H54 (cell line): ENCODE data around the gene IDH3G.

Source experiments
- DNase-seq: peaks from one replicate; pipeline ENCODE4 v3.0.0; 2011; ENCODE audit warnings: low spot score, mixed read lengths; ENCODE audit not compliant: insufficient read length
- FAIRE-seq: peaks from 3 replicates; lab custom pipeline; 2011; peaks lifted over from hg19 to GRCh38; lab: Jason Lieb, UNC
- POLR2A ChIP-seq: IDR thresholded peaks from 2 replicates; pipeline ENCODE4 v1.6.1; 2011; ENCODE audit warnings: low read depth, mild to moderate bottlenecking, low read length

IDH3G gene

DNA sequence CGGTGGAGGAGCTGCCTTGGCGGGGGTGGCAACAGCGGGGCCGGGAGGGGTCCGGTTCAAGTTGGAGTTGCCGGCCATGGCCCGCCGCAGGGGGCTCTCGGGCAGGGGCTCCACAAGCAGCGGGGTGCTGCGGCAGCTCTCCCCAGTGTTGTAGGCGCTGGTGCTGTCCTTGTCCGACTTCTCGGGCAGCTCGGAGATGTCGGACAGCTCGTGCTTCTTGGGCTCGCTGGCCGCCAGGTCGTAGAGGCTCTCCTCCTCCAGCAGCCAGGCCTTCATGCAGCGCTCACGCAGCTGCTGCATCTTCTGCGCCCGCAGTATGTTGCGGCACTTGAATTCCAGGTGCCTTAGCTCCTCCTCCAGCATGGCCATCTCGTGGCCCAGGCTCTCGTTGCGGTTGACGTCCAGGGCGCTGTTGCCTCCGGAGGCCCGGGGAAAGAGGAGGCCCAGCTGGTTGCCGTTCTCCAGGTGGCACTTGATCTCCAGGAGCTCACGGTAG lies 10.0 kb upstream of the IDH3G start:
- no peak for FAIRE-seq
- TF ChIP-seq POLR2A = no peak
- no peak for DNase-seq

DNA sequence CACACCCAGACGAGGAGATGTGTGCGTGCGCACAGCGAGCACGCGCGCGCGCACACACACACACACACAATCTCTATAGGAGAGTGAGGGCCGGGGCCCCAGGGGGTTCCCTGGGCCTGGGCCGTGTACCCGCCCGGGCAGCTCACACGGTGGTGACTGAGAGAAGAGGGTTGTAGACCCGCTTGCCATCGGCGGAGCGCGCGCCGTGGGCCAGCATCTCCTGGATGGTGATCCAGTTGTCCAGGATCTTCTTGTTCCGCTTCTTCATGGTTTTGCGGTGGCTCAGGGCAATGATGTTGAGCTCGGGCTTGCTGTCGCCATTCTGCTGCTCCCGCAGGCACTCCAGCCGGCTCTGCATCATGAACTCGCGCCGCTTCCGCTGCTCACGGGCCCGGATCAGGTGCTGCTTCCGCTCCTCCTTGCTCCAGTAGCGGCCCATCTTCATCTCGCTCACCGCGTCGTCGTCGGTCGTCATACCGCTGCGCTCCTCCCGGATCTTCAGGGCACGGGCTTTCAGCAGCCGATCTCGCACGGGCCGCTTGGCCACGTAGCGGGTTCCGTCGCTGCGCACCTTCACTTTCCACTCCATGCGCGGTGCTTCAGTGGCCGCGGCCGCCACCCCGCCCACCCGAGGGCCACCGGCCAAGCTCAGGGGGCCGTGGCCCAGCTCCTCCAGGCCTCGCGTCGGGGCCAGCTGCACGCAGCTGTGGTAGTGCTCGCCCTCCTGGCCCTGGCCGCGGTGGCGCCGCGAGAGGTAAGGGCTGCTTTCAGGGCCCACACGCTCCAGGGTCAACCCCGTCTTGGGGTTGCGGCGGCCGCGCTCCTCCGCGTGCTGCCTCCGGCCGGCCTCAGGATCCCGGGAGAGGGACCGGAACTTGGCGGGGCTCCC lies 9.3 kb upstream of the IDH3G start:
- no peak for DNase-seq
- no peak for FAIRE-seq
- TF ChIP-seq POLR2A = no peak

- no peak for DNase-seq
- FAIRE-seq = no peak
- no peak for TF ChIP-seq POLR2A
Observed at GRCh38 chrX:153802513-153803045, 8.4 kb upstream of the IDH3G start.

DNA sequence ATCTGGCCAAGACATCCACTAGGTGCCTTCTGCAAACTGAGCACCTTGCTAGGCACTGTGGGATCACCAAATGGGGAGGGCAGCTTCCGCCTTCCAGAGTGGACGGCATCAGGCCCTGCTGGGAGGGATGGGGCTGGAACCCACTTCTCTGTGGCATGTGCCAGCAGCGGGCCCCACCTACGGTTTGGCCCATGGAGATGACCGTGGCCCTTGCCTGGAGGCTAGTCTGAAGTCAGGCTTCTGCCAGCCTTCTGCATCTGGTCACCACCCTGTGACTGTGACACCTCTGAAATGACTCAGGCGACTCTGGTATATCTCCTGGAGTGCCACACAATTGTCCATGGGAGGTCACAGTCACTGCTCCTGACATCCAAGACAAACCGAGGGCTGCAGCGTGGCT lies 7.5 kb upstream of the IDH3G start:
- no peak for DNase-seq
- FAIRE-seq = no peak
- TF ChIP-seq POLR2A = no peak

DNA sequence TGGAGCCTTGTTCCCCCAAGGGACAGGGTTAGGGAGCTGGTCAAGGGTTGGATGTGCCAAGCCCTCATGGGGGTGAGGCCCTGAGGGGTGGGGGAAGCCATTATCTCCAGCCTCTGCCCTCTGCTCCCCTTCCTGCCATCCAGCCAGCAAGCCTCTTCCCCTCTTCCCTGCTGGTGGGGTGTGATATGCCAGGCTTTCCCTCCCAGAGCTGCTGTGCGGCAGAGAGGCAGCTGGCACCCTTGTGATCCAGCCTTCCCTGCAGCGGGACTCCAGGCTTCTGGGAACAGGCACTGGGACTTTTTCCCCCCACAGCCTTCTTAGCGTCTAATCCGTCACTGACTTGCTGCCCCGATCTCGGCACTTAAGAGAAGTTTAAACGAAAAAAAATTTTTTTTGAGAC lies 6.6 kb upstream of the IDH3G start:
- no peak for TF ChIP-seq POLR2A
- DNase-seq = no peak
- no peak for FAIRE-seq

GRCh38 chrX:153800177-153800722 lies 6.1 kb upstream of the IDH3G start:
- FAIRE-seq (no peak), DNase-seq (no peak)
- no peak for TF ChIP-seq POLR2A

GRCh38 chrX:153799326-153799725 lies 5.2 kb upstream of the IDH3G start:
- FAIRE-seq (no peak), DNase-seq (no peak)
- no peak for TF ChIP-seq POLR2A

GRCh38 chrX:153797415-153798015 lies 3.3 kb upstream of the IDH3G start:
- no peak for TF ChIP-seq POLR2A
- FAIRE-seq (no peak), DNase-seq (no peak)

DNA sequence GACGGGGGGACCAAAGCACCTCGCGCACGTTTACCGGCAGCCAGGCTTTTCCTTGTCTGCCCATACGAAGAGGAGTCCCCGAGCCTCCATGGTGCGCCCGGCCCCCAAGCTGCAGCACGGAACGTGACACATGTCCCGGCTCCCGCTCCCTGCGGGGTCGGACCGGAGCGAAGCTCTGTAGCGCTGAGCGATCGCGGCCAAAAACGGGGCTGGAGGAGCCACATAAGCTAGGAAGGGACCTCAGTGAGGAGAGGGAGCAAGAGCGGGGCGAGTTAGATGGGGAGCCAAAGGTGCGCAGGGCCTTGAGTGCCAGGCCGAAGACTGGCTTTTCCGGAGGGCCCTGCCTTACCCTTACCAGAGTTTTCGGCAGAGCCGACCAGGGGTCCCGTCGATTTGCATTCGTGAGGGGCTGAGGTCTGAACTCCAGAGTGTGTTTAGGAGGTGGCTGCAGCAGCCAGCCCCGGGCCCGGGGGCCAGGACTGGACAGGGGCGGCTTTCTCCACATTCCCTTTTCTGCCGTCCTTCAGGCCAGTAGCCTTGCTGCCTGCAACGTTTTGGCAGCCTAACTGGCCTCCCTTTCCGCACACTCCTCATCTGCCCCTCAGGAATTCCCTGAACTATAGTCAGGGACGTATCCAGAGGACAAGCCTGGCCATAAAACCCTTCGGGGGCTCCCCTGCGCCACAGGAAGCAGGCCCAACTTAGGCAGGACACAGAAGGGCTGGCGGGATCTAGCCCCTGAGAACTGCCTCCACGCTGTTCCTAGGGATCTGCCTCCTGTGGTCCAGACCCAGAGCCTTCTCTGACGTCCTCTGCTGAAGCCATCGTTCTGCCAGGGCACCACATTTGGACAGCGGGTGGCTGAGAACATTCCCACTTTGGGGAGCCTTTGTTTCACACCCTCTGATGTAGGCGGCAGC lies 982 bp upstream of the IDH3G start:
- FAIRE-seq (no peak), DNase-seq (no peak)
- no peak for TF ChIP-seq POLR2A

DNA sequence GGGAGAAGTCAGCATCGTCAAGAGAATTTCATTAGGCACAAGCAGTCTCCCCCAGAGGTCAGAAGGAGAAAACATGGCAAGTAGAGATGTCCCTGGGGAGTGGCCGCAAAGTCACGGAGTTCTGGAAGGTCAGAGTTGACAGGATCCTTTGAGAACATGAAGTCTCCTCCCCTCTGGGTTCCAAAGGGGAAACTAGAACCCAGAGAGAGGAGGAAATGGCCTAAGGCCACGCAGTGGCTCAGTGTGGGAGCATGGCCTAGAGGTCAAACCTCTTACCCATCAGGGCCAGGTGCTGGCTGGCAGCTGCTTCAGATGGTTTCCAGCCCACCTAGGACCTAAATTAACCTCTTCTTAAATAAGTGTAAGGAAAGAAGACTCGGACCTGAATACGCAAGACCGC lies 884 bp downstream of the IDH3G start:
- DNase-seq (no peak), FAIRE-seq (no peak)
- no peak for TF ChIP-seq POLR2A

DNA sequence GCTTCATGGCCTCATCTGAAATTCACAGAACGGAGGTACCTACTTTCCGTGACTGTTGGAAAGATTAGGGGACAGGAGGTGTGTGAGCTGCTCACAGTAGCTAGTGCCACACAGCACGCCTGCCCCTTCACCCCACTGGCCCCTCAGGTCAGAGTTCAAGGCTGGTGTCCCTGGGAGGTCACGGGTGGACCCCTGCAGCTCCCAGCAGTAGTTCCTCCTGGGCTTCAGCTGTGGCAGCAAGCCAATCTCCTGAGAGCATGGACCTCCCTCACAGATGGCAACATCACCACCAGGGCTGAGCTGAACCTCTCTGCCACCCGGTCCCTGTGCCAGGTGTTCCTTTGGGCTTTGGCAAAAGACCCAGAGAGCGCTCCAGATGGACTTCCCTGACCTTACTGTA lies 1.8 kb downstream of the IDH3G start:
- no peak for TF ChIP-seq POLR2A
- DNase-seq (no peak), FAIRE-seq (no peak)

GRCh38 chrX:153791104-153791852 lies 2.9 kb downstream of the IDH3G start:
- TF ChIP-seq POLR2A = no peak
- FAIRE-seq (no peak), DNase-seq (no peak)
